Prostate gland (tissue), 2 donors: ENCODE measurements around the gene CXCL10.

Experiments
- POLR2A ChIP-seq: fragments of 450-650 bp; IDR thresholded peaks from one replicate; pipeline ENCODE4 v1.6.1; 2016; ENCODE audit warnings: antibody characterized with exemption, mild to moderate bottlenecking
- TF ChIP-seq, protein P1 (sequence below), 4 experiments: fragments of 200-600 bp in 2 of 4; fragments of 450-650 bp in 2 of 4; sonication (generic) in 2 of 4; IDR thresholded peaks; 1 replicate in 3 of 4; 2 replicates in 1 of 4; pipeline ENCODE4 v1.5.1; 2016 to 2019; ENCODE audit warnings: antibody characterized with exemption in 4 of 4, mild to moderate bottlenecking in 2 of 4, moderate library complexity in 2 of 4

DNA sequence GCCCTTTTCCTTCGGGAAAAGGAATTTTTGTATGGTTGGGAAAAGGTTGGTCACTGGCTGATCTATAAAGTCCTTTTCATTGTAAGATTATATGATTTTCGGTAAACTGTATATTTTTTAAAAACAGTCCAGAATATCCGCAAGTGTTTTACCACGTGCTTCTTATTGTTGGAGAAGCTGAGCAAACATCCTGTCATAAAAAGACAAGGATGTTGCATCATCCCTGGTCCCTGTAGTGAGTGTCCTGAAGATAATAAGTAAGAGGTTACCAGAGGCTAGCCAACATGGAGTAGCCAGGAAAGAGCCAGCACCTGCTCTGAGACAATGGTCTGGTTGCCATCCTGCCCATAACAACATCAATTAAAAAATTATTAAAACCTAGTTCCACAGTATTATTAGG lies 21.1 kb downstream of the CXCL10 start:
- TF ChIP-seq, protein P1, sequence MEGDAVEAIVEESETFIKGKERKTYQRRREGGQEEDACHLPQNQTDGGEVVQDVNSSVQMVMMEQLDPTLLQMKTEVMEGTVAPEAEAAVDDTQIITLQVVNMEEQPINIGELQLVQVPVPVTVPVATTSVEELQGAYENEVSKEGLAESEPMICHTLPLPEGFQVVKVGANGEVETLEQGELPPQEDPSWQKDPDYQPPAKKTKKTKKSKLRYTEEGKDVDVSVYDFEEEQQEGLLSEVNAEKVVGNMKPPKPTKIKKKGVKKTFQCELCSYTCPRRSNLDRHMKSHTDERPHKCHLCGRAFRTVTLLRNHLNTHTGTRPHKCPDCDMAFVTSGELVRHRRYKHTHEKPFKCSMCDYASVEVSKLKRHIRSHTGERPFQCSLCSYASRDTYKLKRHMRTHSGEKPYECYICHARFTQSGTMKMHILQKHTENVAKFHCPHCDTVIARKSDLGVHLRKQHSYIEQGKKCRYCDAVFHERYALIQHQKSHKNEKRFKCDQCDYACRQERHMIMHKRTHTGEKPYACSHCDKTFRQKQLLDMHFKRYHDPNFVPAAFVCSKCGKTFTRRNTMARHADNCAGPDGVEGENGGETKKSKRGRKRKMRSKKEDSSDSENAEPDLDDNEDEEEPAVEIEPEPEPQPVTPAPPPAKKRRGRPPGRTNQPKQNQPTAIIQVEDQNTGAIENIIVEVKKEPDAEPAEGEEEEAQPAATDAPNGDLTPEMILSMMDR (IDR thresholded peaks at IDR 0.05) = no peak
- no peak for TF ChIP-seq POLR2A
